SK-N-SH (cell line): ENCODE results near the gene LYG2. TPM values are rescaled to one million over a fixed set of nuclear protein-coding genes. Genes with fewer than 3 reads are reported as not detected.

Experiments
- CTCF ChIA-PET: fragments of 300-600, 350-600 bp; formaldehyde crosslinking; extraction: SDS; loops from one replicate; lab custom pipeline; 2021; lab: Yijun Ruan, JAX
- POLR2A ChIA-PET: fragments of 350-600 bp; sonication (Branson Sonifier 250); formaldehyde crosslinking; extraction: SDS; loops from one replicate; lab custom pipeline; 2020; ENCODE audit warnings: antibody characterized with exemption, inconsistent platforms; lab: Yijun Ruan, JAX
- DNase-seq: peaks from one replicate; pipeline ENCODE4 v3.0.0; 2012
- H2AFZ ChIP-seq: fragments of 200-600 bp; sonication (generic); 2 replicates; pipeline ENCODE4 v1.8.1; 2016; ENCODE audit warnings: antibody characterized with exemption, mild to moderate bottlenecking, low read depth
- H3F3A ChIP-seq: fragments of 200-600 bp; sonication (generic); replicated peaks from 2 replicates; pipeline ENCODE3; 2016; ENCODE audit warnings: antibody characterized with exemption, mild to moderate bottlenecking; ENCODE audit not compliant: insufficient read depth
- H3K27ac ChIP-seq, 2 experiments: fragments of 200-500 bp in 1 of 2; fragments of 200-600 bp in 1 of 2; sonication (Bioruptor generic) in 1 of 2; sonication (generic), shearing (Covaris generic) in 1 of 2; 2 replicates each; pipeline versions ENCODE4 v1.5.1 to v1.6.1; 2014 to 2016; ENCODE audit warnings: low read depth in 2 of 2, inconsistent platforms in 1 of 2, low read length in 1 of 2, mild to moderate bottlenecking in 1 of 2, mixed read lengths in 1 of 2
- H3K27me3 ChIP-seq: fragments of 200-600 bp; sonication (generic), shearing (Covaris generic); 2 replicates; pipeline ENCODE4 v1.6.1; 2016; ENCODE audit warnings: mixed run types; ENCODE audit not compliant: insufficient read depth
- H3K36me3 ChIP-seq, 2 experiments: fragments of 200-500 bp in 1 of 2; fragments of 200-600 bp in 1 of 2; sonication (Bioruptor generic) in 1 of 2; sonication (generic) in 1 of 2; replicated peaks in 1 of 2; 2 replicates each; pipeline versions ENCODE3 to v1.5.1; 2014 to 2016; ENCODE audit warnings: low read length in 1 of 2, mild to moderate bottlenecking in 1 of 2; ENCODE audit not compliant: insufficient read depth in 2 of 2, control insufficient read depth in 1 of 2
- H3K4me1 ChIP-seq, 2 experiments: fragments of 200-500 bp in 1 of 2; fragments of 200-600 bp in 1 of 2; sonication (Bioruptor generic) in 1 of 2; sonication (generic), shearing (Covaris generic) in 1 of 2; 2 replicates each; pipeline versions ENCODE4 v1.5.1 to v1.6.1; 2014 to 2016; ENCODE audit warnings: low read depth in 1 of 2, low read length in 1 of 2, mixed run types in 1 of 2; ENCODE audit not compliant: insufficient read depth in 2 of 2, control insufficient read depth in 1 of 2
- H3K4me2 ChIP-seq: fragments of 200-600 bp; sonication (generic), shearing (Covaris generic); 2 replicates; pipeline ENCODE4 v1.6.1; 2017; ENCODE audit warnings: mixed run types
- H3K4me3 ChIP-seq, 2 experiments: fragments of 200-500 bp in 1 of 2; fragments of 200-600 bp in 1 of 2; sonication (Bioruptor generic) in 1 of 2; sonication (generic), shearing (Covaris generic) in 1 of 2; 2 replicates each; pipeline versions ENCODE4 v1.5.1 to v1.8.1; 2014 to 2016; ENCODE audit warnings: low read depth in 2 of 2, inconsistent platforms in 1 of 2, low read length in 1 of 2, mild to moderate bottlenecking in 1 of 2, mixed read lengths in 1 of 2, moderate library complexity in 1 of 2
- H3K79me2 ChIP-seq: fragments of 200-600 bp; sonication (generic); 2 replicates; pipeline ENCODE4 v1.8.1; 2017; ENCODE audit warnings: mild to moderate bottlenecking; ENCODE audit not compliant: insufficient read depth
- H3K9ac ChIP-seq: fragments of 200-600 bp; sonication (generic); 2 replicates; pipeline ENCODE4 v1.6.1; 2017; ENCODE audit warnings: mixed run types
- H3K9me2 ChIP-seq: fragments of 200-600 bp; sonication (generic); 2 replicates; pipeline ENCODE4 v1.6.1; 2017; ENCODE audit warnings: mixed run types
- H3K9me3 ChIP-seq: fragments of 200-600 bp; sonication (generic); 2 replicates; pipeline ENCODE4 v1.6.1; 2017; ENCODE audit warnings: mixed run types, mild to moderate bottlenecking, moderate library complexity
- H4K20me1 ChIP-seq: fragments of 200-600 bp; sonication (generic); 2 replicates; pipeline ENCODE4 v1.6.1; 2017; ENCODE audit warnings: mild to moderate bottlenecking, mixed run types; ENCODE audit not compliant: insufficient read depth
- CTCF ChIP-seq: fragments of 200-600 bp; sonication (generic); IDR thresholded peaks from 2 replicates; pipeline ENCODE4 v1.6.1; 2017; ENCODE audit warnings: antibody characterized with exemption, mild to moderate bottlenecking, moderate library complexity
- EP300 ChIP-seq, 2 experiments: IDR thresholded peaks; 2 replicates each; pipeline versions ENCODE4 v1.4.0 to v1.6.1; 2012; ENCODE audit warnings: borderline replicate concordance in 1 of 2, low read depth in 1 of 2, low read length in 1 of 2
- EZH2phosphoT487 ChIP-seq: fragments of 200-600 bp; sonication (generic); IDR thresholded peaks from 2 replicates; pipeline ENCODE4 v1.6.1; 2017; ENCODE audit warnings: low read depth, mixed run types, mild to moderate bottlenecking, antibody characterized with exemption, moderate library complexity, borderline replicate concordance
- FOXM1 ChIP-seq: IDR thresholded peaks from 2 replicates; pipeline ENCODE4 v1.4.0; 2012; ENCODE audit warnings: low read depth, mild to moderate bottlenecking
- GATA2 ChIP-seq: sonication (generic); formaldehyde crosslinking; IDR thresholded peaks from 2 replicates; pipeline ENCODE4 v1.5.0; 2020; ENCODE audit warnings: mild to moderate bottlenecking, missing genetic modification reagents
- RCOR1 ChIP-seq: fragments of 150-350 bp; IDR thresholded peaks from 2 replicates; pipeline ENCODE4 v1.6.1; 2017; ENCODE audit warnings: antibody characterized with exemption, low read length
- RFX5 ChIP-seq: IDR thresholded peaks from 2 replicates; pipeline ENCODE4 v1.6.1; 2012; ENCODE audit warnings: mild to moderate bottlenecking, improper control_type of control experiment, low read length
- TAF1 ChIP-seq: IDR thresholded peaks from 2 replicates; pipeline ENCODE4 v1.6.1; 2012; ENCODE audit warnings: low read depth, mild to moderate bottlenecking, low read length, moderate library complexity, borderline replicate concordance
- USF1 ChIP-seq: IDR thresholded peaks from 2 replicates; pipeline ENCODE4 v1.4.0; 2012; ENCODE audit warnings: low read depth, borderline replicate concordance
- WGBS: methylation state at CpG from one replicate; pipeline ENCODE4 v1.1.6; 2017; ENCODE audit warnings: low lambda C conversion rate; 5-methylcytosine and 5-hydroxymethylcytosine counted together
- polyA plus RNA-seq, 3 experiments: library from polyadenylated mRNA; depleted of rRNA; stranded (reverse); fragments of >200 nt; gene quantifications; 2 replicates each; pipeline ENCODE4 v1.2.3, GENCODE V29; 2012
- TF ChIP-seq, protein P1 (sequence below): fragments of 150-350 bp; IDR thresholded peaks from 2 replicates; pipeline ENCODE4 v1.6.1; 2016; ENCODE audit warnings: mild to moderate bottlenecking, low read depth, low read length
- TF ChIP-seq, protein P2 (sequence below): fragments of 150-350 bp; IDR thresholded peaks from 2 replicates; pipeline ENCODE4 v1.6.1; 2017; ENCODE audit warnings: antibody characterized with exemption, low read length, low read depth, borderline replicate concordance
- TF ChIP-seq, protein P3 (sequence below): IDR thresholded peaks from 2 replicates; pipeline ENCODE4 v1.4.0; 2012; ENCODE audit warnings: low read depth
- TF ChIP-seq, protein P4 (sequence below): IDR thresholded peaks from 2 replicates; pipeline ENCODE4; 2012

The LYG2 gene
- polyA plus RNA-seq, 1 of the 3 experiments (the other 2 are of a cell fraction) = not detected

DNA sequence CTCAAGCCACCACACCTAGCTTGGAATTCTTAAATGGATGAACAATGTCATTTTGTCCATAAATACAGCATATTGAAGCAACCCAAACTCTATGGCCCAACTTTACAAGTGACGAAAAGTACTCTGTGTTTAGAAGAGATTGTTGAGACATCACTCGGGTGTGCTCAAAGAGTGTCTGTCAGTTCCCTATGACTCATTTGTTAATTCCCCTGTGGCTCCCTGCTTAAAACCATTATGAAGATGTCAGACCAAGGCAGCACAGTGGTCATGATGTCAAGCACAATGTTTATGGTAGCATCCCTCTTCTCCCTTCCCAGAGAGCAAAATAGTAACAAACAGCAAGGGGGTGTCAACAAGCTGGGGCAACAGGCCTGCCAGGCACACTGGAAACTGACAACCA lies 42.5 kb upstream of the LYG2 start:
- H3K9ac ChIP-seq = no peak overlapping the region
- no peaks in the 10 kb centered on the region for H3K36me3 ChIP-seq
- no peak overlapping the region for H3K4me3 ChIP-seq
- no peak overlapping the region for H2AFZ ChIP-seq
- no peaks in the 10 kb centered on the region for H3K9me2 ChIP-seq
- no peaks in the 10 kb centered on the region for H3K27me3 ChIP-seq
- CTCF ChIA-PET = interaction anchor here (1.3 kb wide), 1 partner anchor 15 kb away, joined by 3 read pairs; no protein-coding TSS in a partner anchor
- H3K27ac ChIP-seq = no peak overlapping the region
- H3K9me3 ChIP-seq = no peaks in the 10 kb centered on the region
- POLR2A ChIA-PET = no interaction called here
- no peaks in the 10 kb centered on the region for H3K79me2 ChIP-seq
- no peak for DNase-seq
- no peaks in the 10 kb centered on the region for H3K4me1 ChIP-seq
- no peak overlapping the region for H3K4me2 ChIP-seq
- TF ChIP-seq TAF1 (no peak), RFX5 (no peak), EZH2phosphoT487 (no peak), GATA2 (no peak), USF1 (no peak), CTCF (no peak)
- TF ChIP-seq, protein P1, sequence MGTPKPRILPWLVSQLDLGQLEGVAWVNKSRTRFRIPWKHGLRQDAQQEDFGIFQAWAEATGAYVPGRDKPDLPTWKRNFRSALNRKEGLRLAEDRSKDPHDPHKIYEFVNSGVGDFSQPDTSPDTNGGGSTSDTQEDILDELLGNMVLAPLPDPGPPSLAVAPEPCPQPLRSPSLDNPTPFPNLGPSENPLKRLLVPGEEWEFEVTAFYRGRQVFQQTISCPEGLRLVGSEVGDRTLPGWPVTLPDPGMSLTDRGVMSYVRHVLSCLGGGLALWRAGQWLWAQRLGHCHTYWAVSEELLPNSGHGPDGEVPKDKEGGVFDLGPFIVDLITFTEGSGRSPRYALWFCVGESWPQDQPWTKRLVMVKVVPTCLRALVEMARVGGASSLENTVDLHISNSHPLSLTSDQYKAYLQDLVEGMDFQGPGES = no peak
- TF ChIP-seq, protein P2, sequence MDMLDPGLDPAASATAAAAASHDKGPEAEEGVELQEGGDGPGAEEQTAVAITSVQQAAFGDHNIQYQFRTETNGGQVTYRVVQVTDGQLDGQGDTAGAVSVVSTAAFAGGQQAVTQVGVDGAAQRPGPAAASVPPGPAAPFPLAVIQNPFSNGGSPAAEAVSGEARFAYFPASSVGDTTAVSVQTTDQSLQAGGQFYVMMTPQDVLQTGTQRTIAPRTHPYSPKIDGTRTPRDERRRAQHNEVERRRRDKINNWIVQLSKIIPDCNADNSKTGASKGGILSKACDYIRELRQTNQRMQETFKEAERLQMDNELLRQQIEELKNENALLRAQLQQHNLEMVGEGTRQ = no peak
- TF ChIP-seq, protein P3, sequence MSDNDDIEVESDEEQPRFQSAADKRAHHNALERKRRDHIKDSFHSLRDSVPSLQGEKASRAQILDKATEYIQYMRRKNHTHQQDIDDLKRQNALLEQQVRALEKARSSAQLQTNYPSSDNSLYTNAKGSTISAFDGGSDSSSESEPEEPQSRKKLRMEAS = no peak
- TF ChIP-seq, protein P4, sequence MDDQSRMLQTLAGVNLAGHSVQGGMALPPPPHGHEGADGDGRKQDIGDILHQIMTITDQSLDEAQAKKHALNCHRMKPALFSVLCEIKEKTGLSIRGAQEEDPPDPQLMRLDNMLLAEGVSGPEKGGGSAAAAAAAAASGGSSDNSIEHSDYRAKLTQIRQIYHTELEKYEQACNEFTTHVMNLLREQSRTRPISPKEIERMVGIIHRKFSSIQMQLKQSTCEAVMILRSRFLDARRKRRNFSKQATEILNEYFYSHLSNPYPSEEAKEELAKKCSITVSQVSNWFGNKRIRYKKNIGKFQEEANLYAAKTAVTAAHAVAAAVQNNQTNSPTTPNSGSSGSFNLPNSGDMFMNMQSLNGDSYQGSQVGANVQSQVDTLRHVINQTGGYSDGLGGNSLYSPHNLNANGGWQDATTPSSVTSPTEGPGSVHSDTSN = no peak
- H4K20me1 ChIP-seq = no peaks in the 10 kb centered on the region
- 90% methylated on average over 2 of the region's 2 CpGs for WGBS
- no peaks in the 10 kb centered on the region for H3F3A ChIP-seq

DNA sequence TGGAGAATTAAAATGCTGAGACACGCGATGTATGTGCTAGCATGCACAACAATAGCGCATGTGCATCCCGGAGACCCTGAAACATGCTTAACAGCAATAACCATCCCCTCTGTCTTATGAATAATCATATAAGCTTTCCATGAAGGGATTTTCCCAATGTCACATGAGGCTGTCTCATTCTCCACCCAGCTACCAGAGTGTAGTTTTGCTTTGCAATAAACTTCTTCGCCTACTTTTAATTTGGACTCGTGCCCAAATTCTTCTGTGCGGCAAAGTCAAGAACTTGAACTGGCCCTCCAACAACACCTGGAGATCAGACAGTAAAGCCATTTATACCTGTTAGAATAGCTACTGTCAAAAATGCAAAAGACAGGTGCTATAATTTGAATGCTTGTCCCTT lies 30.1 kb upstream of the LYG2 start:
- H3K4me2 ChIP-seq = no peak overlapping the region
- ChIA-PET POLR2A (no interaction called here), CTCF (no interaction called here)
- H3K27ac ChIP-seq = no peak overlapping the region
- TF ChIP-seq, protein P1 = no peak
- TF ChIP-seq EP300 (IDR thresholded peaks at IDR 0.05; ENCODE audit: borderline replicate concordance in 1 of 2, low read depth in 1 of 2, low read length in 1 of 2) = no peak
- TF ChIP-seq FOXM1 = no peak
- TF ChIP-seq, protein P3 = no peak
- no peak for TF ChIP-seq RCOR1
- no peak for TF ChIP-seq RFX5
- TF ChIP-seq TAF1 = no peak
- H3K9me3 ChIP-seq = no peaks in the 10 kb centered on the region; the same call in 1 of the 2 replicates
- no peaks in the 10 kb centered on the region for H3F3A ChIP-seq
- no peaks in the 10 kb centered on the region for H3K79me2 ChIP-seq
- H2AFZ ChIP-seq = no peak overlapping the region
- no peaks in the 10 kb centered on the region for H3K27me3 ChIP-seq
- no peaks in the 10 kb centered on the region for H3K36me3 ChIP-seq
- no peak for DNase-seq
- H4K20me1 ChIP-seq = no peaks in the 10 kb centered on the region
- no peaks in the 10 kb centered on the region for H3K4me1 ChIP-seq
- no peak overlapping the region for H3K9ac ChIP-seq
- no peaks in the 10 kb centered on the region for H3K9me2 ChIP-seq
- 97% methylated on average over 7 of the region's 7 CpGs for WGBS
- H3K4me3 ChIP-seq = no peak overlapping the region
